HG03039 (cell line): ENCODE measurements around the gene CLN3.
"Not testable (repeated sequence)": the region's sequence is repeated elsewhere in the genome, so short reads cannot be mapped to it uniquely, and the experiment has no call there.

Experiments
- ATAC-seq: cut with Tn5 transposase; IDR thresholded peaks from one replicate; pipeline ENCODE4 v1.9.1; 2021; ENCODE audit warnings: mild to moderate bottlenecking, moderate library complexity; ENCODE audit not compliant: unreplicated experiment

Gene CLN3

GRCh38 chr16:28514246-28514645 lies 22.4 kb upstream of the CLN3 start:
- no peak for ATAC-seq

GRCh38 chr16:28513484-28514181 lies 21.8 kb upstream of the CLN3 start:
- ATAC-seq = no peak

GRCh38 chr16:28511801-28512789 lies 20.2 kb upstream of the CLN3 start:
- no peak for ATAC-seq

- ATAC-seq = no peak
These were observed 19.2 kb upstream of the CLN3 start for GRCh38 chr16:28511031-28511430.

GRCh38 chr16:28505489-28506137 lies 13.7 kb upstream of the CLN3 start:
- no peak for ATAC-seq

- no peak for ATAC-seq
These were observed 13.0 kb upstream of the CLN3 start for GRCh38 chr16:28504707-28505404.

GRCh38 chr16:28503470-28504259 lies 11.8 kb upstream of the CLN3 start:
- no peak for ATAC-seq

- ATAC-seq = no peak
These were observed 10.4 kb upstream of the CLN3 start for GRCh38 chr16:28502290-28502689.

- ATAC-seq = no peak
These were observed 9.7 kb upstream of the CLN3 start for GRCh38 chr16:28501258-28502232.

GRCh38 chr16:28500476-28501180 lies 8.8 kb upstream of the CLN3 start:
- not testable (repeated sequence) for ATAC-seq

GRCh38 chr16:28499854-28500253 lies 8.0 kb upstream of the CLN3 start:
- no peak for ATAC-seq

- no peak for ATAC-seq
These were observed 7.0 kb upstream of the CLN3 start for GRCh38 chr16:28498666-28499381.

GRCh38 chr16:28497861-28498599 lies 6.2 kb upstream of the CLN3 start:
- ATAC-seq = no peak

- no peak for ATAC-seq
These were observed 5.5 kb upstream of the CLN3 start for GRCh38 chr16:28497386-28497785.

- ATAC-seq = no peak
These were observed 5.0 kb upstream of the CLN3 start for GRCh38 chr16:28496844-28497243.

- ATAC-seq = no peak
These were observed 4.2 kb upstream of the CLN3 start for GRCh38 chr16:28495795-28496749.
